Hematopoietic multipotent progenitor cell treated with erythropoietin and hydrocortisone succinate and interleukin-3 and kit ligand, for 17 days (in vitro differentiated cells): ENCODE data around the gene DNAJC5G.
"Not testable (repeated sequence)": the region's sequence is repeated elsewhere in the genome, so short reads cannot be mapped to it uniquely, and the experiment has no call there.

ENCODE experiments used
- DNase-seq: peaks from one replicate; pipeline ENCODE4 v3.0.0-alpha.2; 2015; ENCODE audit warnings: low spot score

Gene DNAJC5G

DNA sequence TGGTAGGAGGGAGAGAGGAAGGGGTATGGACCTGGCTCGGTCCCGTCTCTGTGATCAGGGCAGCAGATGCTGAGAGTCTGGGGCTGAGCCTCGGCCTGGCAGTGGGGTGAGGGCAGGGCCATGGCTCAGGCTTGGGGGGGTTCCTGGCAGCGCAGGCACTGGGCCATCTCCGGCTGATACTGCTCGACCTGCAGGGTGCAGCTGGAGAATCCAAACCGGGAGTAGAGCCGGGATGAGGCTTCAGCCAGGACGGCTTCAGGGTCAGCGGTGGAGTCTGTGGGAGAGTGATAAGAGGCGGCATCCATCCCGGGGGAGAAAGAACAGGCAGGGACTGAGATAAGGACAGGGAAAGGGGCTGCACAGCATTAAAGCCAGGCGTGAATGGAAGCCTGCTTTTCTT lies 20.0 kb upstream of the DNAJC5G start:
- no peak for DNase-seq

DNA sequence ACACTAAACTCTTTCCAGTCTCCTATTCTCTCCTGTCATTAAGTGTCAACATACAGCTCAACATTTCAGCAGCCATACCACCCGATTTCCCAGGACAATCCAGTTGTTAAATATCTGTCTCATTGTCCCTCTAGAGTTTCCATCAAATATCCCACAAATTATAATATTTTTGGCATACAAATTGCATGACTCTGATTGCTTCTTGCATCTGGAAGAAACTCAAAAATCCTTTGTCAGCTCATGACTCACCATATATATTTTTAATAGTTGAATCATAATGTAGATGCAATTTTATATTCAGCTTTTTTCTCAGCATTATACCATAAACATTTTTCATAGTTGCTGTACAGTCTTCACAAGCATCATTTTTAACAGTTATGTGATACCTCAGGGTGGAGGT lies 19.6 kb upstream of the DNAJC5G start:
- no peak for DNase-seq

- no peak for DNase-seq
These were observed 18.3 kb upstream of the DNAJC5G start for GRCh38 chr2:27256855-27257454.

- no peak for DNase-seq
These were observed 17.2 kb upstream of the DNAJC5G start for GRCh38 chr2:27258051-27258450.

GRCh38 chr2:27261241-27261925 lies 13.8 kb upstream of the DNAJC5G start:
- no peak for DNase-seq

- DNase-seq = no peak
These were observed 13.3 kb upstream of the DNAJC5G start for GRCh38 chr2:27261926-27262298.

GRCh38 chr2:27262379-27263286 lies 12.6 kb upstream of the DNAJC5G start, which contains the start of gene SLC30A3:
Gene SLC30A3 (minus strand): TSS chr2:27263047. CDS start chr2:27262906, 141 bp downstream.
- no peak for DNase-seq

DNA sequence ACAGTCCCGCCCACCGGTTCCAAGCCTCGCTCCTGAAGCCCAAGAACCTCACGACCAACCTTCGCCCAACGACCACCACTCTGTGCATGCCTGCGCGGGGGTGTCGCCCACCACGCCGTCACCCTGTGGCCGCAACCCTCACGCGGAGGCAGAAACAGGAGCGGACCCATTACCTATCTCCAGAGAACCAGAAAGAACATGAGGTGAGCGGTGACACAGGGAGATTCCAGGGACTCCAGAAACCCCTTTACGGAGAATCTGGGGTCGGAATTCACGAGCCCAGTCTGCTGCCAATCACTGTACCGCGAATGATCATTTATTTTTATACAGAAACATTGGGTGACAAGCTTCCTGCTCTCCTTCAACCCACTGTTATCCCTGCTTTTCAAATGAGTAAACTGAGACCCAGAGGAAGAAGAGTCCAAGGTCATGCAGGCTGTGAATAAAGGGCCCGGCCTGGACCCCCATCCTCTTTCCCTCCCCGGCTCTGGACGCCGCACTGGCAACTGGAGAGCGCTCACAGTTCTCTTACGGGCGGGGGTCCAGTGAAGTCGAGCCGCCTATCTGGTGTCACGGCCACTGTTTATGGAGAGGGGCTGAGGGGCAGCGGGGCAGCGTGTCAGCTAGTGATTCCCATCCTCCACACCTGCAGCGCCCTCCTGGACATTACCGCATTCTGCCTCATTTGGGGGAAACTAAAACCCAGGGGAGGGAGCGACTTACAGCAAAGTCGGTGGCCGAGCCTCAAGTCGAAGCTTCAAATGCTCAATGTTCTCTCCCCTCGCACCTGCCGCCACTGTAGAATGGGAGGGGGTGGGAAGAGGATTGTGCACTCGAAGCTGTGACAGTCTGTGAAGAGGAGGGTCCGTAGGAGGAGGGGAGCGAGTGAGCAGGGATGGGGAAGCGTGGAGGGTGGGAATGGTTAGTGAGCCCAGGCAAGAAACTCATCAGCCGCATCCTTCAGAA lies 11.7 kb upstream of the DNAJC5G start:
- no peak for DNase-seq

- no peak for DNase-seq
These were observed 10.9 kb upstream of the DNAJC5G start for GRCh38 chr2:27264253-27264752.

DNA sequence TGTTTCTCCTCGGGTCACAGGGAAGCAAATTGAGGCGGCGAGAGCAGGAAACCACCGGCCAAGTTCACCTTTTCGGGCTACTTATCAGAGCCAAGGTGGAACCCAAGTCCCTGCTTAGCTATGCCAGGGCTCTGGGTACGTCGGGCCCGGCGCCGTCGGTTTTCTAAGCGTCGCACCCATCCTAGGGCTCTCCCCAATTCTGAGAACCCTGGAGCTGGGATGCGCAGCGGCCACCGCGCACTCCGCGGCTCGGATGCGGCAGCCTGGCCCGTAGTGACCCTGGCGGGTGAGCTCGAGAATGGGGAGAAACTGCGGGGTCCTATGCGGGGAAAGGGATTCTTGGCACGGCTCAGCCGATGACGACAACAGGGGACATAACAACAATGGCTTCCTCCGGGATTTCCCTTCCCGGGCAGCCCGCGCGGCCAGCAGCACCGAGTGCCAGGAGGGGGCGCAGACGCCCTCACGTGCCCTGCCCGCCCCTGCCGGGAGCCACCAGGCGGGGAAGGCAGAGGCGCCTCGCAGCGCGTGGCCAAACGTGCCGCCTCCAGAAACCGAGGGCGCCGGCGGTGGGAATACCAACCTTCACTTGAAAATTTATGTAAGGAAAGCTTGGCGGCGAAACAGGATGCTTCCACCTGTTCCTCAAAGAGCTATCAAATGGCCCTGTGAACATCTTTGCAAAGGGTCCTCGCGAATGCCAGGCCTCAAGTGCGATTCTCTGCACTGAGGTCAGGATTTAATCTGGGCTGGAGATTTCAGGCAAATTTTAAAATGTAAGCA lies 10.3 kb upstream of the DNAJC5G start:
- peak; percentile 13 for DNase-seq

GRCh38 chr2:27265536-27265870 lies 9.7 kb upstream of the DNAJC5G start:
- DNase-seq = no peak

GRCh38 chr2:27268296-27268695 lies 6.9 kb upstream of the DNAJC5G start:
- DNase-seq = not testable (repeated sequence)

GRCh38 chr2:27270131-27270530 lies 5.1 kb upstream of the DNAJC5G start:
- DNase-seq = no peak

DNA sequence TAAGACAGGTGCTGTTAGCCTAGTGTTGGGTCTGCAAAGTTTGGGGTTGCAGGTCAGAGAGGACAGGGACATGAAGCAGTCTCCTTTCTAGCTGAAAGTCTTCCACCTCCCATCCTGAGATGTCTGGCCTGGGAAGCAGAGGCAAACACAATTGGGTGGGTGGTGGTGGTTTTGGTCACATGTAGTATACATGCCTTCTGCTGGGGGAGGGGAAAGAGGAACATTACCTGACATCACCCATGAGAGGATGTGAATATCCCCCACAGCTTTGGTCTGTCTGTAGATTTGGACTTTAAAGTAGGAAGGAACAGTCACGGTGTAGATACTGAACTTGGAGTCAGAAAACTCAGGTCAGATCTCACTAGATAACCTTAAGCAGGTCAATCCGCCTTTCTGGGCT lies 4.6 kb upstream of the DNAJC5G start:
- DNase-seq = no peak

DNA sequence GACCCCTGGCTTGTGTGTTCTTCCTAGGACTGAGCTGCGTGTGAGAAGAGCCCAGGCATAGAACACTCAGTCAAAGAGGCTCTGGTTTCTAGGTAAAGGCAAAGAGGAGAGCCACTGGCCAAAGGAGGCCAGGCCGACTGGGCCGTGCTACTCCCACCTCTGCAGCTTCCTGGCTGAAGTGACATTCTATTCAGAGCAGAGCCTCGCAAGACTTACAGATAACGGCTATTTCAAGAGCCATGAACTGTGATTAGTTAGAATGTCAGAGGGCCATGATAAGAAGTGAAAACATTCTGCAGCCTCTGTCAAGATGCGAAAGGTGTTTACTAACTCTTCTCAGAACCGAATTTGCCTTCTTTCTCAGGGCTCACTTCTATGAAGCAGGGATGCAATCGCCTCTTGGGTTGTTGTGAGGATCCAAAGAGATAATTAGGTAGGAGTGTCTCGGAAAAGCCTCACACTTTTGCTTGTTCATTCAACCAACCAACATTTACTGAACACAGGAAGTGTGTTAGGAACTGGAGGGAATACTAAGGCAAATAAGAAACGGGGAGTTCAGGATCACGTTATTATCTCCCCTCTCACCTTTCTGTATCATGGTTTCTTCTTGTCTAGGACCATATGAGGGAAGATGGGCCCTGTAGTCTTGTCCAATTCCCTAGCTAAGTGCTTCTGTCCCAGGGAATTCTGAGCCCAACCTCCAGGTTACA lies 3.4 kb upstream of the DNAJC5G start:
- DNase-seq = no peak

- not testable (repeated sequence) for DNase-seq
These were observed 2.4 kb upstream of the DNAJC5G start for GRCh38 chr2:27272537-27273522.

GRCh38 chr2:27278010-27278409 lies 2.8 kb downstream of the DNAJC5G start:
- DNase-seq = no peak

DNA sequence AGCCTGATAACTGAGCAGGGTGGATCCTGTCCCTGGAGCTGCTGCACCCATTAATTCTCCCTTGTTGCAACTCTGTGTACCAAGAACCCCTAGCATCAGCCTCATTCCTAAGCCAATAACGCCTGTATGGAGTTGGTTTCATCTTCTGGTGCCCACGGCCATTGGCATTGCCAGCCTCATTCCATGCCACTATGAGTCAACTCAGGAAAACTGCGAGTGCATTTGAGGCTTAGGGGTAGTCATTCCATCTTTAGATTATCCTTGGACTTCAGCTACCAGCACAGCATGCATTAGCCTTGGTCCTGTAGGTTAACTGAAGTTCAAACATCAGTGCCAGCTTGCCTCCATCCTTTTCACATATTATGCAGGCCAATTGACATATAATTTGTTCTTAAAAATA lies 5.6 kb downstream of the DNAJC5G start:
- DNase-seq = no peak

DNA sequence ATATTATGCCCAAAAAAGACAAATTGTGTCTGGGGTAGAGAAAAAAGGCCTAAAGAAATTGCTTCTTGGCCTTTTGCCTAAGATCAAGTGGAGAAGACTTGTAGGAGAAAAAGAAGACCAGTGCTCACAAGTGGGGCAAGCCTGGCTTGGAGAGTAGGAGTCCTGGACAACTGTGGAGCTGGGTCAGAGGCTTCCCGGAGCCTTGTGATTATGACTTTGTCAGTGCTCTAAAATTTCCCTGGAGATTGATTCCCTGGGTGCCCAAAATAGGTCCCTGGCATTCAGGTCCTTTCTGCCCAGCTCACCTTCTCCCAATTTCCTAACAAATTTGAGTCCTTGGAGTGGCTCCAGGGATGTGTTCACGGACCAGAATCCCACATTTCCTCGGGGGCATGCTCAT lies 6.2 kb downstream of the DNAJC5G start:
- no peak for DNase-seq
